ENCODE measurements around the gene NLGN4X. TPM values are rescaled to one million over a fixed set of nuclear protein-coding genes. Genes with fewer than 3 reads are reported as not detected.

The NLGN4X gene
- total RNA-seq, 1 experiment from 2014 or later: 0.05 TPM

GRCh38 chrX:5891378-5891777 is 337.3 kb downstream of the NLGN4X start:
- no peak overlapping the region for H3K4me3 ChIP-seq (replicated peaks in 1 of 2; ENCODE audit: low read depth in 1 of 2, low read length in 2 of 2)
- intact Hi-C loops (cut with micrococcal nuclease): no loop called here
- ATAC-seq: no peak
- RAD21 ChIA-PET (ENCODE audit: low non-redundant PET in 1 of 2, low total read pairs in 2 of 2, uncharacterized antibody in 2 of 2, unreplicated experiment in 2 of 2): no interaction called here
- DNase-seq (ENCODE audit: low read depth, low spot score): no peak
- H3K9me2 ChIP-seq (ENCODE audit: insufficient read depth): no peaks in the 10 kb centered on the region
- no peaks in the 10 kb centered on the region for H3K4me1 ChIP-seq (ENCODE audit: control insufficient read depth in 1 of 2, insufficient read depth in 2 of 2, low read length in 2 of 2)
- H2AFZ ChIP-seq (ENCODE audit: low read depth, low read length, poor library complexity, severe bottlenecking): no peak overlapping the region
- no TSS peak for BruUV-seq (replicated peaks)
- POLR2A ChIA-PET: no interaction called here
- H3K79me2 ChIP-seq (ENCODE audit: insufficient read depth, low read length): no peaks in the 10 kb centered on the region
- H3K4me2 ChIP-seq (ENCODE audit: low read length): no peak overlapping the region
- H3K9me3 ChIP-seq (ENCODE audit: control insufficient read depth in 1 of 2, insufficient read depth in 1 of 2, low read depth in 1 of 2, low read length in 2 of 2): no peaks in the 10 kb centered on the region
- no peak overlapping the region for H3K9ac ChIP-seq (ENCODE audit: low read length)
- TF ChIP-seq TCF7L2 (IDR thresholded peaks at IDR 0.05; ENCODE audit: borderline replicate concordance, extremely low read depth, insufficient read depth, insufficient read length): no peak
- no peak for TF ChIP-seq YY1 (IDR thresholded peaks at IDR 0.05; ENCODE audit: extremely low read depth, insufficient replicate concordance, low read depth, low read length)
- TF ChIP-seq SP1 (IDR thresholded peaks at IDR 0.05; ENCODE audit: low read depth): no peak
- TF ChIP-seq REST (IDR thresholded peaks at IDR 0.05; ENCODE audit: low read depth): no peak
- TF ChIP-seq ZFX (IDR thresholded peaks at IDR 0.05): no peak
- no peak for TF ChIP-seq EZH2phosphoT487 (IDR thresholded peaks at IDR 0.05; ENCODE audit: borderline replicate concordance)
- no peak for TF ChIP-seq ZNF274 (IDR thresholded peaks at IDR 0.05; ENCODE audit: low read depth, low read length)
- no peak for TF ChIP-seq ZBTB33 (IDR thresholded peaks at IDR 0.05; ENCODE audit: extremely low read depth, insufficient replicate concordance, low read length)
- no peak for TF ChIP-seq CEBPB (IDR thresholded peaks at IDR 0.05; ENCODE audit: low read depth)
- no peak for TF ChIP-seq SRF (IDR thresholded peaks at IDR 0.05; ENCODE audit: low read depth)
- no peak for TF ChIP-seq RAD21 (IDR thresholded peaks at IDR 0.05; ENCODE audit: low read depth)
- TF ChIP-seq EZH2 (IDR thresholded peaks at IDR 0.05): no peak
- TF ChIP-seq ATF3 (IDR thresholded peaks at IDR 0.05): no peak
- no peak for TF ChIP-seq MAX (IDR thresholded peaks at IDR 0.05)
- TF ChIP-seq EGR1 (IDR thresholded peaks at IDR 0.05; ENCODE audit: low read depth): no peak
- TF ChIP-seq SIN3A (IDR thresholded peaks at IDR 0.05; ENCODE audit: low read depth): no peak
- no peak for TF ChIP-seq CTCF (IDR thresholded peaks at IDR 0.05 in 2 of 3, conservative IDR thresholded peaks at IDR 0.05 in 1 of 3; ENCODE audit: borderline replicate concordance in 1 of 3, insufficient read depth in 1 of 3, low read depth in 2 of 3, low read length in 2 of 3)
- no peak for TF ChIP-seq FOSL1 (IDR thresholded peaks at IDR 0.05; ENCODE audit: low read depth)
- no peaks in the 10 kb centered on the region for H3K27me3 ChIP-seq (ENCODE audit: insufficient read depth, low read length)
- H3K27ac ChIP-seq (ENCODE audit: low read depth, low read length): no peak overlapping the region
- H3K36me3 ChIP-seq (ENCODE audit: control insufficient read depth in 1 of 2, insufficient read depth in 2 of 2, low read length in 2 of 2): no peaks in the 10 kb centered on the region
- no peaks in the 10 kb centered on the region for H4K20me1 ChIP-seq (ENCODE audit: insufficient read depth)
- CTCF ChIA-PET: no interaction called here

Measured in HCT116 (cell line).